ENCODE data around the gene NAT8L. TPM values are rescaled to one million over a fixed set of nuclear protein-coding genes. Genes with fewer than 3 reads are reported as not detected.

Gene NAT8L
- polyA plus RNA-seq, 3 donors = 0.01 TPM; not detected in 2

DNA sequence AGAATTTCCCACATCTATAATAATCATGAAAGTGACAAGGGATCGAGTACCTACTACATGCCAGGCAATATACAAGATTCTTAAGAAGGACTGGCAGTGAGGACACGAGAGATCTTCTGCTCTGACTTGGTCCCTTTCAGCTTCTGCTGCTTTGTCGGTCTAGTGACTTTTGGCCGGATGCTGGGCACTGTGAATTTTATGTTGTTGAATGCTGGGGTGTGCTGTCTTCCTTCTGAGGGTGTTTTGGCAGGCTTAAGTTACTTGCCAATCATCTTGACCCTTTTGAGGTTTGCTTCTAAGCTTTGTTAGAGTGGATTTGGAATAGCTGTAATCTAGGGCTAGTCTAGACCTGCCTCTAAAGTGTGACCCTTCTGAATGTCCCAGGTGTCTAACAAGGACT, 23.5 kb downstream of the NAT8L start:
- no peak overlapping the region for H3K27ac ChIP-seq (ENCODE audit: low read depth in 1 of 2, low read length in 2 of 2)
- Mint-ChIP-seq H3K4me3 (no peak overlapping the region), H3K36me3 (no peaks in the 10 kb centered on the region), H3K4me1 (no peaks in the 10 kb centered on the region), H3K27ac (no peak overlapping the region), H3K9me3 (peaks cover 0 to 9% (median 1%) of the 10 kb centered on the region in 7 donors), H3K27me3 (ENCODE audit: low read depth in 3 of 3) (peaks cover 3 to 23% (median 10%) of the 10 kb centered on the region in 3 donors)
- TF ChIP-seq, protein P1, sequence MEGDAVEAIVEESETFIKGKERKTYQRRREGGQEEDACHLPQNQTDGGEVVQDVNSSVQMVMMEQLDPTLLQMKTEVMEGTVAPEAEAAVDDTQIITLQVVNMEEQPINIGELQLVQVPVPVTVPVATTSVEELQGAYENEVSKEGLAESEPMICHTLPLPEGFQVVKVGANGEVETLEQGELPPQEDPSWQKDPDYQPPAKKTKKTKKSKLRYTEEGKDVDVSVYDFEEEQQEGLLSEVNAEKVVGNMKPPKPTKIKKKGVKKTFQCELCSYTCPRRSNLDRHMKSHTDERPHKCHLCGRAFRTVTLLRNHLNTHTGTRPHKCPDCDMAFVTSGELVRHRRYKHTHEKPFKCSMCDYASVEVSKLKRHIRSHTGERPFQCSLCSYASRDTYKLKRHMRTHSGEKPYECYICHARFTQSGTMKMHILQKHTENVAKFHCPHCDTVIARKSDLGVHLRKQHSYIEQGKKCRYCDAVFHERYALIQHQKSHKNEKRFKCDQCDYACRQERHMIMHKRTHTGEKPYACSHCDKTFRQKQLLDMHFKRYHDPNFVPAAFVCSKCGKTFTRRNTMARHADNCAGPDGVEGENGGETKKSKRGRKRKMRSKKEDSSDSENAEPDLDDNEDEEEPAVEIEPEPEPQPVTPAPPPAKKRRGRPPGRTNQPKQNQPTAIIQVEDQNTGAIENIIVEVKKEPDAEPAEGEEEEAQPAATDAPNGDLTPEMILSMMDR (IDR thresholded peaks at IDR 0.05) = no peak
- no peaks in the 10 kb centered on the region for H3K79me2 ChIP-seq (ENCODE audit: insufficient read depth, low read length)
- 85% methylated on average over 3 of the region's 4 CpGs for WGBS (ENCODE audit: insufficient coverage)
- no peak overlapping the region for H3K4me2 ChIP-seq (replicated peaks; ENCODE audit: extremely low read depth, low read length, poor library complexity, severe bottlenecking)
- peaks cover 0 to 7% of the 10 kb centered on the region in 2 donors for H3K27me3 ChIP-seq (ENCODE audit: control insufficient read depth in 2 of 2, insufficient read depth in 2 of 2, low read length in 2 of 2)
- H2AFZ ChIP-seq (ENCODE audit: insufficient read depth, low read depth, low read length, poor library complexity, severe bottlenecking) = no peak overlapping the region
- H3K4me3 ChIP-seq (replicated peaks in 1 of 3; ENCODE audit: low read depth in 2 of 3, low read length in 3 of 3) = no peak overlapping the region
- no peaks in the 10 kb centered on the region for H3K36me3 ChIP-seq (replicated peaks in 1 of 2; ENCODE audit: control insufficient read depth in 1 of 2, insufficient read depth in 2 of 2, low read length in 2 of 2)
- DNase-seq = no peak
- no peaks in the 10 kb centered on the region for H3K4me1 ChIP-seq (ENCODE audit: control insufficient read depth in 1 of 2, insufficient read depth in 2 of 2, low read length in 2 of 2)
- no peaks in the 10 kb centered on the region for H4K20me1 ChIP-seq (ENCODE audit: insufficient read depth, low read length)
- intact Hi-C loops (cut with micrococcal nuclease) = no loop called here
- no peak overlapping the region for H3K9ac ChIP-seq (ENCODE audit: insufficient read depth, low read length, poor library complexity, severe bottlenecking)
- peaks cover 0 to 4% of the 10 kb centered on the region in 2 donors for H3K9me3 ChIP-seq (replicated peaks in 1 of 2; ENCODE audit: control insufficient read depth in 1 of 2, insufficient read depth in 1 of 2, low read length in 2 of 2)

DNA sequence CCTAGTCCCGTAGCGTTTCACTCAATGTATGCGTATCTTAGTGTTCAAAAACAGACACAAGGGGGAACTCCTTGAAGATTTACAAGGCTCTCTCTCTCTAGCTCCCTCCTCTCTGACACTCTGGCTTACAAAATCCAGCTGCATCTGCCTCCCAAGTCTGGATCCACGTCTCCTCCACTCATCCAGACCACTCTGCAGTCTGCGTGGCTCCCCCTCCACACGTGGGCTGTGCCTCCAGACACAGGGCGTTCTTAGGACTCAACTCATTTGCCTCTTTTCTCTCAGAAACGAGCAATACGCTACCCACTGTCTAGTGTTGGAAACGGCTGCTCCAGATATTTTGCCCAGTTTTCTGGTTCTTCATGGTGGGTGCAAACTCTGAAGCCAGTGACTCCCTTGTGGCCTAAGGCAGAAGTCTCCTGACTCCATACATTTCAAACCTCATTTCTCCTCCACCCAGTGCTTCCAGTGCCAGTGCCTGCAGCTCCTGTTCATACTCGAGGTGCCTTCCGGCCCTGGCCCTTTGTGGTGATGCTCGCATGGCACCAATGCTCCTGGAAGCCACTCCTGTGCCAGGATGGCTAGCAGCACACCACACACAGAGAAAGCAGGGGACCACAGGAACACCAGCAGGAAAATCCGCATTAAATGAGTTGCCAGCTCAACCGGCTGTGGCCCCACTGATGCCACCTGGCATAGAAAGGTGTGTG, 24.1 kb downstream of the NAT8L start:
- Mint-ChIP-seq H3K27ac (peak overlapping the region in 1 of 7 donors; percentile 57), H3K36me3 (no peaks in the 10 kb centered on the region), H3K4me3 (no peak overlapping the region), H3K9me3 (peaks cover 0 to 9% (median 1%) of the 10 kb centered on the region in 7 donors), H3K27me3 (ENCODE audit: low read depth in 3 of 3) (peaks cover 3 to 22% (median 11%) of the 10 kb centered on the region in 3 donors), H3K4me1 (no peaks in the 10 kb centered on the region)
- WGBS (ENCODE audit: insufficient coverage) = 95% methylated on average over 15 of the region's 15 CpGs
- Histone ChIP-seq H3K9ac (ENCODE audit: insufficient read depth, low read length, poor library complexity, severe bottlenecking) (no peak overlapping the region), H3K4me2 (replicated peaks; ENCODE audit: extremely low read depth, low read length, poor library complexity, severe bottlenecking) (no peak overlapping the region), H3K27ac (ENCODE audit: low read depth in 1 of 2, low read length in 2 of 2) (no peak overlapping the region), H3K4me3 (replicated peaks in 1 of 3; ENCODE audit: low read depth in 2 of 3, low read length in 3 of 3) (no peak overlapping the region), H3K4me1 (ENCODE audit: control insufficient read depth in 1 of 2, insufficient read depth in 2 of 2, low read length in 2 of 2) (no peaks in the 10 kb centered on the region), H2AFZ (ENCODE audit: insufficient read depth, low read depth, low read length, poor library complexity, severe bottlenecking) (no peak overlapping the region), H4K20me1 (ENCODE audit: insufficient read depth, low read length) (no peaks in the 10 kb centered on the region), H3K79me2 (ENCODE audit: insufficient read depth, low read length) (no peaks in the 10 kb centered on the region), H3K36me3 (replicated peaks in 1 of 2; ENCODE audit: control insufficient read depth in 1 of 2, insufficient read depth in 2 of 2, low read length in 2 of 2) (no peaks in the 10 kb centered on the region), H3K9me3 (replicated peaks in 1 of 2; ENCODE audit: control insufficient read depth in 1 of 2, insufficient read depth in 1 of 2, low read length in 2 of 2) (peaks cover 0 to 4% of the 10 kb centered on the region in 2 donors), H3K27me3 (ENCODE audit: control insufficient read depth in 2 of 2, insufficient read depth in 2 of 2, low read length in 2 of 2) (peaks cover 0 to 7% of the 10 kb centered on the region in 2 donors)
- no peak for DNase-seq
- intact Hi-C loops (cut with micrococcal nuclease) = no loop called here
- TF ChIP-seq, protein P1 (IDR thresholded peaks at IDR 0.05) = no peak
